ENCODE data around the gene PAFAH1B2. TPM values are rescaled to one million over a fixed set of nuclear protein-coding genes. Genes with fewer than 3 reads are reported as not detected.
"Not testable (repeated sequence)": the region's sequence is repeated elsewhere in the genome, so short reads cannot be mapped to it uniquely, and the experiment has no call there.

The PAFAH1B2 gene
- polyA plus RNA-seq, 1 donor from 2014 or later, result 85.9 TPM

DNA sequence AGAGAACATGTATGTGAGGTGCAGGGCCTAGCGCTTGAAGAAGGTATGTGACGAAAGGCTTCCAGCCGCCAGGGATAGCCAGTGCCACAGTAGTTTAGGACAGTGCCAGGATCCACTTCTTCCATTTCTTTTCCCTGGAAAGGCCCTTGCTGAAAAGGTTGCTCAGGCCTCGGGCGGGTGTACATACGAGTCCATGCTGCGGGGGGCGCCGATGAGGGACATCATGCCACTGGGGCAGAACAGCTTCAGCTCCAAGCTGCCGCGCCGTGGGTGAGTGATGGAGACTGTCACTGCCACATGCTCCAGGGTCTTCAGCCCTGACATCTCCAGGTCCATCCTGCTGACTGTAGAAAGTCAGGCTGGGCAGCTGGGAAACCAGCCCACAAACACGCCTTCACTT is 64.6 kb downstream of the PAFAH1B2 start:
- H3K79me2 ChIP-seq (replicated peaks; ENCODE audit: insufficient read depth, low read length); H2AFZ ChIP-seq (ENCODE audit: low read depth, low read length); H3K9ac ChIP-seq (ENCODE audit: low read length); H3K4me3 ChIP-seq (ENCODE audit: low read length); H3K27ac ChIP-seq (ENCODE audit: low read length); H3K9me2 ChIP-seq (ENCODE audit: insufficient read depth, low read length); H3K27me3 ChIP-seq (ENCODE audit: insufficient read depth, low read depth, low read length); H3K4me2 ChIP-seq (ENCODE audit: low read length); H4K20me1 ChIP-seq (ENCODE audit: insufficient read depth); H3F3A ChIP-seq (ENCODE audit: insufficient read depth, low read length, poor library complexity, severe bottlenecking); H3K36me3 ChIP-seq (ENCODE audit: insufficient read depth, low read length); H3K9me3 ChIP-seq (ENCODE audit: low read length): not testable (repeated sequence)

DNA sequence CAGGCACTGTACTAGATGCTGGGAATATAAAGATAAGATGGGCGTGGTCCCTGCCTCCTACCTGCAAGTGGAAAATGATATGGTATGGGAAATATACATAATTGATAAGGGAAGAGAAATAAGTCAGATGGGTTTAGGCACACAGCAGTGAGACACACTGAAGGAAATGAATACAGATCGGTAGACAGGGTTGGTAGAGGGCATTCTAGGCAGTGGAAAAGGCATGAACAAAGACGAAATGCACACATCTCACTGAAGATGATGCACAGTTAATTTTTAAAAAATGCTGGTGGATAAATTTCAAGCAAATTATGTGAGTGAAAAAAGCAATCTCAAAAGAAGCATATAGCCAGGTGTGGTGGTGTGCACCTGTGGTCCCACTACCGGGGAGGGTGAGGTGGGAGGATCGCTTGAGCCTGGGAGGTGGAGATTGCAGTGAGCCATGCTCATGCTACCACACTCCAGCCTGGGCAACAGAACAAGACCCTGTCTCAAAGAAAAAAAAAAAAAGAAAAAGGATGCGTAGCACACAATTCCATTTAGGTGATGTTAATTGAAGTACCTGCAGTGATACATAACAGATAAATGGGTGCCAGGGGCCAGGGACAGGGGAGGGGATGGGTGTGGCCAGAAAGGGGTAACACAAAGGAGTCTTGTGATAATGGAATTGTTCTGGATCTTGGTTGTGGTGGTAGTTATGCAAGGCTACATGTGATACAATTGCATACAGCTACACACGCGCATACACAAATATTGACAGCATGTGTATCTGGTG is 65.5 kb downstream of the PAFAH1B2 start:
- H4K20me1 ChIP-seq (ENCODE audit: insufficient read depth); H3K9ac ChIP-seq (ENCODE audit: low read length); H3F3A ChIP-seq (ENCODE audit: insufficient read depth, low read length, poor library complexity, severe bottlenecking); H3K4me2 ChIP-seq (ENCODE audit: low read length); H2AFZ ChIP-seq (ENCODE audit: low read depth, low read length); H3K9me3 ChIP-seq (ENCODE audit: low read length); H3K27ac ChIP-seq (ENCODE audit: low read length); H3K36me3 ChIP-seq (ENCODE audit: insufficient read depth, low read length); H3K27me3 ChIP-seq (ENCODE audit: insufficient read depth, low read depth, low read length); H3K9me2 ChIP-seq (ENCODE audit: insufficient read depth, low read length); H3K79me2 ChIP-seq (replicated peaks; ENCODE audit: insufficient read depth, low read length); H3K4me3 ChIP-seq (ENCODE audit: low read length): not testable (repeated sequence)

DNA sequence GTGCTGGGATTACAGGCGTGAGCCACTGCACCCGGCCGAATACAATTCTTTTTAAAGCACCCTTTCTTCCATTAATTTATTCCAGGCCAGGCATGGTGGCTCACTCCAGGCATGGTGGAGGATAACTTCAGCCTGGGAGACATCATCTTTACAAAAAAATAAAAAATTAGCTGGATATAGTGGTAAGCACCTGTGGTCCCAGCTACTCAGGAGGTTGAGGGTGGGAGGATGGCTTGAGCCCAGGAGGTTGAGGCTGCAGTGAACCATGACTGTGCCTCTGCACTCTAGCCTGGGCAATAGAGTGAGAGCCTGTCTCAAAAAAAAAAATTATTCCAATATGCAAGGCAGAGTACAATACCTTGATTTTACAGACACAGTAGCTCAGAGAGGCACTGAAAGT is 66.5 kb downstream of the PAFAH1B2 start:
- no peak overlapping the region for H3K27ac ChIP-seq (ENCODE audit: low read length)
- no peaks in the 10 kb centered on the region for H3K27me3 ChIP-seq (ENCODE audit: insufficient read depth, low read depth, low read length)
- no peaks in the 10 kb centered on the region for H3K9me3 ChIP-seq (ENCODE audit: low read length)
- H3K9ac ChIP-seq (ENCODE audit: low read length), result no peak overlapping the region
- no peak overlapping the region for H3K4me3 ChIP-seq (ENCODE audit: low read length)
- H2AFZ ChIP-seq (ENCODE audit: low read depth, low read length), result no peak overlapping the region
- no peak overlapping the region for H3K4me2 ChIP-seq (ENCODE audit: low read length)
- no peaks in the 10 kb centered on the region for H3K36me3 ChIP-seq (ENCODE audit: insufficient read depth, low read length)
- H3K9me2 ChIP-seq (ENCODE audit: insufficient read depth, low read length), result no peaks in the 10 kb centered on the region
- TF ChIP-seq POLR2AphosphoS5 (IDR thresholded peaks at IDR 0.05) (no peak), RAD21 (conservative IDR thresholded peaks at IDR 0.05) (no peak), SMC3 (conservative IDR thresholded peaks at IDR 0.05; ENCODE audit: poor library complexity) (no peak), TAF1 (IDR thresholded peaks at IDR 0.05; ENCODE audit: low read depth) (no peak), EZH2 (IDR thresholded peaks at IDR 0.05; ENCODE audit: borderline replicate concordance, insufficient read depth, low read length, poor library complexity, severe bottlenecking) (no peak), EP300 (conservative IDR thresholded peaks at IDR 0.05; ENCODE audit: poor library complexity, severe bottlenecking) (no peak), MXI1 (conservative IDR thresholded peaks at IDR 0.05; ENCODE audit: poor library complexity, severe bottlenecking) (no peak)
- TF ChIP-seq, protein P1, sequence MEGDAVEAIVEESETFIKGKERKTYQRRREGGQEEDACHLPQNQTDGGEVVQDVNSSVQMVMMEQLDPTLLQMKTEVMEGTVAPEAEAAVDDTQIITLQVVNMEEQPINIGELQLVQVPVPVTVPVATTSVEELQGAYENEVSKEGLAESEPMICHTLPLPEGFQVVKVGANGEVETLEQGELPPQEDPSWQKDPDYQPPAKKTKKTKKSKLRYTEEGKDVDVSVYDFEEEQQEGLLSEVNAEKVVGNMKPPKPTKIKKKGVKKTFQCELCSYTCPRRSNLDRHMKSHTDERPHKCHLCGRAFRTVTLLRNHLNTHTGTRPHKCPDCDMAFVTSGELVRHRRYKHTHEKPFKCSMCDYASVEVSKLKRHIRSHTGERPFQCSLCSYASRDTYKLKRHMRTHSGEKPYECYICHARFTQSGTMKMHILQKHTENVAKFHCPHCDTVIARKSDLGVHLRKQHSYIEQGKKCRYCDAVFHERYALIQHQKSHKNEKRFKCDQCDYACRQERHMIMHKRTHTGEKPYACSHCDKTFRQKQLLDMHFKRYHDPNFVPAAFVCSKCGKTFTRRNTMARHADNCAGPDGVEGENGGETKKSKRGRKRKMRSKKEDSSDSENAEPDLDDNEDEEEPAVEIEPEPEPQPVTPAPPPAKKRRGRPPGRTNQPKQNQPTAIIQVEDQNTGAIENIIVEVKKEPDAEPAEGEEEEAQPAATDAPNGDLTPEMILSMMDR (IDR thresholded peaks at IDR 0.05; ENCODE audit: poor library complexity, severe bottlenecking), result no peak
- no peaks in the 10 kb centered on the region for H3F3A ChIP-seq (ENCODE audit: insufficient read depth, low read length, poor library complexity, severe bottlenecking)
- no peaks in the 10 kb centered on the region for H4K20me1 ChIP-seq (ENCODE audit: insufficient read depth)
- no peaks in the 10 kb centered on the region for H3K79me2 ChIP-seq (replicated peaks; ENCODE audit: insufficient read depth, low read length)
